Muscle of leg (tissue), 11 donors: ENCODE results near the gene YWHAG. TPM values are rescaled to one million over a fixed set of nuclear protein-coding genes. Genes with fewer than 3 reads are reported as not detected.
"Not testable (repeated sequence)": the region's sequence is repeated elsewhere in the genome, so short reads cannot be mapped to it uniquely, and the experiment has no call there.

Experiments used
- DNase-seq: peaks from one replicate; pipeline ENCODE4 v3.0.0; 2013
- H3K27ac ChIP-seq: one replicate; pipeline ENCODE4 v1.5.1; 2013; ENCODE audit warnings: mild to moderate bottlenecking, low read length, control low read depth
- H3K27me3 ChIP-seq: one replicate; pipeline ENCODE4 v1.6.1; 2013; ENCODE audit warnings: low read length; ENCODE audit not compliant: control insufficient read depth, insufficient read depth
- H3K36me3 ChIP-seq: one replicate; pipeline ENCODE4 v1.6.1; 2013; ENCODE audit warnings: low read length; ENCODE audit not compliant: control insufficient read depth, insufficient read depth
- H3K4me1 ChIP-seq: one replicate; pipeline ENCODE4 v1.6.1; 2013; ENCODE audit warnings: low read length; ENCODE audit not compliant: control insufficient read depth, insufficient read depth
- H3K4me3 ChIP-seq: one replicate; pipeline ENCODE4 v1.5.1; 2013; ENCODE audit warnings: low read length, control low read depth
- H3K9me3 ChIP-seq: replicated peaks from 2 replicates; pipeline ENCODE4 v1.6.1; 2013; ENCODE audit warnings: low read depth, low read length; ENCODE audit not compliant: control insufficient read depth
- whole genome bisulfite sequencing: methylation state at CpG from one replicate; pipeline ENCODE4 v1.1.5; 2013; ENCODE audit warnings: missing lambda C conversion rate; ENCODE audit not compliant: insufficient coverage; 5-methylcytosine and 5-hydroxymethylcytosine counted together
- polyA plus RNA-seq, 8 donors: library from polyadenylated mRNA; unstranded; fragments of 120-200 nt; gene quantifications; one replicate each; pipeline versions ENCODE4 v1.2.1 to v1.2.3, GENCODE V29; 2013; ENCODE audit warnings: inconsistent platforms in 1 of 8, low replicate concordance in 1 of 8; ENCODE audit not compliant: insufficient read length in 8 of 8, insufficient read depth in 1 of 8
- total RNA-seq: library from RNA; stranded (reverse); fragments of 120-200 nt; gene quantifications from one replicate; pipeline ENCODE4 v1.2.4, GENCODE V29; 2013

YWHAG gene
- total and polyA plus RNA-seq, 9 donors = 35.9 to 187 (median 170) TPM

DNA sequence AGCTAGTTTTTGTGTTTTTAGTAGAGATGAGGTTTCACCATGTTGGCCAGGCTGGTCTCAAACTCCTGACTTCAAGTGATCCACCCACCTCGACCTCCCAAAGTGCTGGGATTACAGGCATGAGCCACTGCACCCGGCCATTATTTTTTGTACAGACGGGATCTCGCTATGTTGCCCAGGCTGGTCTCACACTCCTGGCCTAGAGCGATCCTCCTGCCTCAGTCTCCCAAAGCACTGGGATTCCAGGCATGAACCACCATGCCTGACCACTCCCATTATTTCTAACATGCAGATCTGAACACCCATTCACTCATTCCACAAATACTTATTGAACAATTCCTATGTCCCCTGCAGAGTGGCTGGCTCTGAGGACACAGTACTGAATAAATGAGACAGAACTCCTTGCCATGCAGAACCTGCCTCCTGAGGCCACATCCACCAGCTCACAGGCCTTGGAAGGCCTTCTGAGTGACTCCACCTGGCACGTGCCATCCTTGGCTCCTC, 67.9 kb downstream of the YWHAG start:
- H3K4me1 ChIP-seq = peaks cover 43% of the 10 kb centered on the region
- WGBS = 82% methylated on average over 5 of the region's 6 CpGs
- not testable (repeated sequence) for H3K27me3 ChIP-seq, H3K27ac ChIP-seq, H3K36me3 ChIP-seq, H3K4me3 ChIP-seq, DNase-seq, H3K9me3 ChIP-seq

DNA sequence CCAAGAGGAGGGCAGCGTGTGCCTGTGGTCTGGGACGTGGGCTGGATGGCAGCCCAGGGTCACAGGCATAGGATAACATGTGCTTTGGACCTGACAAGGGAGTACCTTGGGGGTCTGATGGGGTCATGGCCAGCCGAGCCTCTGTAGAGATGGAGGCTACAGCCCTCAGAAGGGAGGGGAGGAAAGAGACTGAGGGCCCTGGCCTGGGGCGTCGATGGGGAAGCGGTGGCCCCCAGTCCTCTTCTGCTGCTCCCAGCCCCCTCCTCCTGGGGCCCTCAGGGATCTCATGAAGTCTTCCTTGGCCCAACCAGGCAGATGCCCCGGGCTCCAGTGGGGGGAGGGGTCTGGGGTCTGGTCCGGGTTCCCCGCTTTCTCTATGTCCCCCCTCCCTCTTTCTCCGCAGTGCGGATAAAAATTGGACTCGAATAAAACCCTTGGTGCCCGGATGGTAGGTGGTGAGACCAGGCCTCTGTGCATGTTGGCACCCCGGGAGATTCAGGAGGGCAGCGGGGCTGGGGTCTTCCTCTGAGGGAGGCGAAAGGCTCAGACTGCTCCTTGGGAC, 71.9 kb downstream of the YWHAG start:
- WGBS = 89% methylated on average over 6 of the region's 16 CpGs

DNA sequence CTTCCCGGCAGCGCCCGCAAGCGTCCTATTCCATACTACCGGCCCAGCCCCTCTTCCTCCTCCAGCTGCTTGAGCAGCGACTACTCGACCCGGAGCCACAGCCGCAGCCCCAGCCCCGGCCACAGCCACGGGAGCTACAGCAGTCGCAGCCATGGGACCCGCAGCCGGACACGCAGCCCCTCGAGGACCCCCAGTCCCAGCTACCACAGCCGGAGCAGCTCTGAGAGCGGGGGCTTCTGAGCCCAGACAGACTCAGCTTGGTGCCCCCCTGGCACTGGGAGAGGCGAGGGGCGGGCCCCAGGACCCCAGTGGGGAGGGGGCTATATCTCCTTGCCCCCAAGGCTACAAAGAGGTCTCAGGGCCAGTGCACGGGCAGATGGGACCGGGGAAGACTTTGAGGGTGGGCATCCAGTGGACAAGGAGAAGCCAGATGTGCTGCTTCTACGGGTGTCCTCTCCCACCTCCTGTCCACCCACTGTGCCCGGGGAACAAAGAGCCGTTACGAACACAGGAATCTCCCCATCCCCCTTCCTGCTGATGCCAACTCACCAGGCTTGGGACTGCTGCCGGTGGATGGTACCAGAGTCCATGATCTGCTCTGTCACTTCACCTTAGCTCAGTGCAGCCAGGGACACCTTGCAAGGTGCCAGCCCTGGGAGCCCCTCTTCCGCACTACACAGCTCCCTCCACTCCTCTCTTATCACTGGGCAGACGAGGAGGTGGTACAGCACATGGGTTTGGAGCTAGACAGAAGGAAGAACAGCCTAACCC, 73.0 kb downstream of the YWHAG start:
- 83% methylated on average over 15 of the region's 29 CpGs for WGBS
- H3K27ac ChIP-seq = no peak overlapping the region
- DNase-seq = no peak
- H3K9me3 ChIP-seq = no peaks in the 10 kb centered on the region
- H3K4me3 ChIP-seq = no peak overlapping the region
- H3K27me3 ChIP-seq = peaks cover 50% of the 10 kb centered on the region
- peaks cover 9% of the 10 kb centered on the region for H3K4me1 ChIP-seq
- H3K36me3 ChIP-seq = no peaks in the 10 kb centered on the region

More for the DNA sequence above, 71.9 kb downstream of the YWHAG start:
- Histone ChIP-seq H3K9me3 (no peaks in the 10 kb centered on the region), H3K4me1 (peaks cover 14% of the 10 kb centered on the region), H3K4me3 (no peak overlapping the region), H3K27me3 (peaks cover 41% of the 10 kb centered on the region), H3K36me3 (no peaks in the 10 kb centered on the region), H3K27ac (no peak overlapping the region)
- no peak for DNase-seq

DNA sequence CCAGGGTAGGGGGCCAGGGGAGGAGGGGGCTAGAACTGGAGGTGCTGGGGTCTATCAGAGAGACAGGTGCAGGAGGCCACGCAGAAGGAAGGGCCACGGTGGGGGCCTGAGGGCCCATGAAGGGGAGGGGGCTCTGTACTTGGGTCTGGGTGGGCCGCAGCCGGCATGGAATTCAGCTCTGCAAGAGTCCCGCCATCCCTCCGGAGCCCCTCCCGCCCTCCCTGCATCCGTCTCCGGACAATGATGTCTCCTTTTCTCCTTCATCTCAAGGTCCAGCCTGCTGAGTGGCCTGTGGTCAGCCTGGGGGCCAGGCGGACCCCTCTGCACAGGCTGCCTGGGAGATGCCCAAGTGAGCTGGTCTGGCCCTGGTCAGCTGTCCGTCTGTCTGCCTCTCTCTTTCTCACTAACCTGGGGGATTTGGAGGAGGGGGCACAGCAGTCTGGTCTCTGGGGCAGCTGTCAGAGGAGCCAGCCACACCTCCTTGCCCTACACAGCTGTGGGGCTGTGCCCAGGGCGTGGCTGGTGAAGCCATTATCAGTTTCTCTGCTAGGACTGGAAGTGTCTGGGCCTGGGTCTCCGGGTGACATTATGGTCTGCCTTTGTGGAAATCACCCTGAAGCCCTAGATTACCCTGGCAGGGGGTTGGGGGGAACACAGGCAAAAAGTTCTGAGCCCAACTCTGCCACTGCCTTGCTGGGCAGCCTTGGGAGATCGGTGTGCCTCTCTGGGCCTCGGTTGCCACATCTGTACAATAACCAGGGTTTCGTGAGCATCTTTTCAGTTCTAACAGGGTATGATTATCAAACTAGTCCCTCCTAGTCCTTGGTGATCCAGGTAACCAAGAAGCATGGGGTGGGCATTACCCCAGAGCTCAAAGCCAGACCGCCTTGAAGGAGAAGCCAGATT, 75.3 kb downstream of the YWHAG start:
- H3K4me3 ChIP-seq = no peak overlapping the region
- 55% methylated on average over 10 of the region's 17 CpGs for WGBS

DNA sequence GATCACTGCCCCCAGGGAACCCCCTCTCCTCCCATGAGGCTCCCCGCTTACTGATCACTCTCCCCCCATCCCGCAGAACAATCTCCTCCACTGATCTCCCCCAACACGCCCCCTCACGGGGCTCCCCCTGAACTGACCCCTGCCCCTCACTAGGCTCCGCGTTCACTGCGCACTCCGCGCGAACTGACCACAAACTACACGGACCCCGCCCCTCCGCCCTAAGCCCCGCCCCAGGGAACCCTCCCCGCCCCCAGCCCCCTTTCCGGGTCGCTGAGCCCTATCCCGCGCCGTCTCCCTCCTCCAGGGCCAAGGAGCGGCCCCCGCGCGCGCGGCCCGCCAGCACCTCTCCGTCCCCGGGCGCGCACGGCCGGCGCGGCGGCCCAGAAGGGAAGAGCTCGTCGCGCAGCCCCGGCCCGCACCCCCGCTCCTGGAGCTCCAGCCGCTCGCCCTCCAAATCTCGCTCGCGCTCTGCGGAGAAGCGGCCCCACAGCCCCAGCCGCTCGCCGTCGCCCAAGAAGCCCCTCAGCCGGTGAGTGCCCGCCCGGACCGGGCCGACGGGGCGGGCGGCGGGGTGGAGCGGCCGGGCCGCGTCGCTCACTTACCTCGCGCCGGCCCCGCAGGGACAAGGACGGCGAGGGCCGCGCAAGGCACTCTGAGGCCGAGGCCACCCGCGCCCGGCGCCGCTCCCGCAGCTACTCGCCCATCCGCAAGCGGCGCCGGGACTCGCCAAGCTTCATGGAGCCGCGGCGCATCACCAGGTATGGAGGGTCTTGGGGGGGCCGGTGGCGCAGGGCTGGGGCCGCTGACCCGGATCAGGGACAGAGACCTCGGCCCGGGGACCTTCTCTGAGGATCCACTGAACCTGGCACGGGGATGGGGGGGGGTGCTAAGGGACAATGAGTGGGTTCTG, 76.2 kb downstream of the YWHAG start:
- no peaks in the 10 kb centered on the region for H3K36me3 ChIP-seq
- no peaks in the 10 kb centered on the region for H3K9me3 ChIP-seq
- no peak overlapping the region for H3K27ac ChIP-seq
- H3K4me1 ChIP-seq = peaks cover 9% of the 10 kb centered on the region
- no peak for DNase-seq
- peak overlapping the region; percentile 25 for H3K4me3 ChIP-seq
- H3K27me3 ChIP-seq = peaks cover 78% of the 10 kb centered on the region
- under 1% methylated on average over 83 of the region's 98 CpGs for WGBS

More for the DNA sequence above, 75.3 kb downstream of the YWHAG start:
- H3K27me3 ChIP-seq = peaks cover 70% of the 10 kb centered on the region
- no peak for DNase-seq
- H3K36me3 ChIP-seq = no peaks in the 10 kb centered on the region
- peaks cover 9% of the 10 kb centered on the region for H3K4me1 ChIP-seq
- no peaks in the 10 kb centered on the region for H3K9me3 ChIP-seq
- no peak overlapping the region for H3K27ac ChIP-seq

DNA sequence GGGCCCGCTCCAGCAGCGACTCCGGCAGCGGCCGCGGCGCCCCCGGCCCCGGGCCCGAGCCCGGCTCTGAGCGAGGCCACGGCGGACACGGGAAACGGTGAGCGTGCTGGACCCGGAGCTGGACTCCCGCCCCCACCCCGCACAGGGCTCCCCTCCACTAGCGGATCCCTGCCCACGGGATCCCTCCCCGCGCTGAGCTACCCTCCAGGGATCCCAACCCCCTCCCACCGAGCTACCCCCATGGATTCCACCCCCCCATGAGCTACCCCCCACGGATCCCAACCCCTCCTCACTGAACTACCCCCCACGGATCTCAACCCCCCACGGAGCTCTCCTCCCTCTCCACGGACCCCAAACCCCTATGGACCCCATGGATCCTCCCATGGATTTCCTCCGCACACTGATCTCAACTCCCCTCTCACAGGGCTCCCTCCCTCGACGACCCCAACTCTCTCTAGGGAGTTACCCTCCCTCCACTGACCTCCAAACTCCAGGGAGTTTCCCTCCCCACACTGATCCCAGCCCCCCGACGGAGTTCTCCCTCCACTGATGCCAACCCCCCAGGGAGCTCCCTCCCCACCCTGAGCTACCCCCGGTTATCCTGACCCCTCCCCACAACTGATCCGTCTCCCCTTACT, 77.0 kb downstream of the YWHAG start:
- H3K9me3 ChIP-seq = no peaks in the 10 kb centered on the region
- H3K27me3 ChIP-seq = peaks cover 82% of the 10 kb centered on the region
- H3K4me1 ChIP-seq = peaks cover 9% of the 10 kb centered on the region
- H3K36me3 ChIP-seq = no peaks in the 10 kb centered on the region
- H3K27ac ChIP-seq = no peak overlapping the region
- 0% methylated on average over 32 of the region's 36 CpGs for WGBS
- peak overlapping the region; percentile 25 for H3K4me3 ChIP-seq
- no peak for DNase-seq

DNA sequence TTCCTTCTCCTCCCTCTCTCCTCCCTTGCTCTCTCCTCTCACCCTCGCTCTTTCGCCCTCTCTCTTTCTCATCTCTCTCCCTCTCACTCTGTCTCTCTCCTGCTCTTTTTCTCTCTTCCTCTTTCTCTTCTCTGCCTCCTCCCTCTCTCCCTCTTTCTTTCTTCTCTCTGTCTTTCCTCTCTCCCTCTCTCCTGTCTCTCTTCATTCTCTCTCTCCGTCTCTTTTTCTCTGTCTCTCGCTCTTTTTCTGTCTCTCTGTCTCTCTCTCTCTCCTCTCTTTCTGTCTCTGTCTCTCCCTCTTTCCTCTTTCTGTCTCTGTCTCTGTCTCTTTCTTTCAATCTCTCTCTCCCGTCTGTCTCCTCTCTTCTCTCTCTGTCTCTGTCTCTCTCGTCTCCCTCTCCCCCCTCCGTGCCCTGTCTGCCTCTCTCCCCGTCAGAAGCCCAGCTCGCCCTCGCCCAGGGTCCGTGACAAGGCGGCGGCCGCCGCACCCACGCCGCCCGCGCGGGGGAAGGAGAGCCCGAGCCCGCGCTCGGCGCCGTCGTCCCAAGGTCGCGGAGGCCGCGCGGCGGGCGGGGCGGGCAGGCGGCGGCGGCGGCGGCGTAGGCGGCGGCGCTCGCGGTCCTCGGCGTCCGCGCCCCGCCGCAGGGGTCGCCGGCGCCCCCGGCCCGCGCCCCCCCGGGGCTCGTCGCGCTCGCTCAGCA, 77.6 kb downstream of the YWHAG start:
- Histone ChIP-seq H3K27me3 (peaks cover 84% of the 10 kb centered on the region), H3K4me3 (peak overlapping the region; percentile 22), H3K9me3 (no peaks in the 10 kb centered on the region), H3K36me3 (no peaks in the 10 kb centered on the region), H3K27ac (no peak overlapping the region), H3K4me1 (peaks cover 9% of the 10 kb centered on the region)
- DNase-seq = no peak
- 1% methylated on average over 61 of the region's 63 CpGs for WGBS

DNA sequence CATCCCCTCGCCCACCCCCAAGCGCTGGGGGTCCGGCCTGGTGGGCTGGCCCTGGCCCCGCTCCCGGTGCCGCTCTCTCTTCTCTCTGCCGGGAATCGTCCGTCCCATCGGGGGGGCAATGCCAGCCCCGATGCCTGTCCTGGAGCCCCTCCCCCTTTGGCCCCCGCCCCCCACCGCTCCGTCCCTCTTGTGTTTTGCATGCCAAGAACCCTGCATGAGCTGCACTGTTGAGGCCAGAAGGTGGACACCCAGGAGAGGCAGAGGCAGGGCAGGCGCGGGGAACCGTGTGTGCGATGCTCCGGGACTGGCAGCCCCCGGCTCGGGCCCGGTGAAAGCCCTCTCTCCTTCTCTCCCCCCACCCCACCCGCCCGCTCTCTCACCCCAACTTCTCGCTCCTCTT, 78.4 kb downstream of the YWHAG start:
- WGBS = 4% methylated on average over 9 of the region's 25 CpGs
- H3K27me3 ChIP-seq = peaks cover 80% of the 10 kb centered on the region

DNA sequence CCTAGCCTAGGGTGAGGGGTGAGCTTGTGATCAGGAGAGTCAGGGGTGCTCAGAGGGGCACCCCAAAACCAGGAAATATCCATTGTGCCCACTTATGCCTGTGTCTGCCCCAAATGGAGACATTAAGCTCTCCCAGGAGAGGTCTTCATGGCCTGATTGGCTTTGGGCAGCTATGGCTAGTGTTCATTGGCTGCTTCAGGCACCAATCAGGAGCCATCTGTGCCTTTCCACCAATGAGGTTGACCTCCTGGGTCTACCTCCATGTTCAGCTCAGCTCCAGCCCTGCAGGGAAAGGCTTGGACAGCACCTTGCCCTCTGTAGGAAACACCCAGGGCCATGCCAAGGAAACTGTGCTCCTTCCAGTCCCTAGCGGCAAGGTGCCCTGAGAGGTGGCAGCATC, 80.3 kb downstream of the YWHAG start:
- DNase-seq = no peak
- H3K27ac ChIP-seq = no peak overlapping the region
- WGBS = 100% methylated on average over 1 of the region's 1 CpG
- peaks cover 8% of the 10 kb centered on the region for H3K4me1 ChIP-seq
- peaks cover 77% of the 10 kb centered on the region for H3K27me3 ChIP-seq
- no peaks in the 10 kb centered on the region for H3K36me3 ChIP-seq
- no peak overlapping the region for H3K4me3 ChIP-seq
- H3K9me3 ChIP-seq = no peaks in the 10 kb centered on the region

More for the DNA sequence above, 78.4 kb downstream of the YWHAG start:
- no peak overlapping the region for H3K4me3 ChIP-seq
- H3K27ac ChIP-seq = no peak overlapping the region
- no peaks in the 10 kb centered on the region for H3K36me3 ChIP-seq
- peaks cover 9% of the 10 kb centered on the region for H3K4me1 ChIP-seq
- no peak for DNase-seq
- no peaks in the 10 kb centered on the region for H3K9me3 ChIP-seq
